Tibial nerve (tissue), 3 donors: ENCODE data around the gene FLT4.

Source experiments
- POLR2A ChIP-seq, 2 donors: fragments of 450-650 bp; IDR thresholded peaks; one replicate each; pipeline ENCODE4 v1.6.1; 2017; ENCODE audit warnings: antibody characterized with exemption in 2 of 2, mild to moderate bottlenecking in 2 of 2, moderate library complexity in 2 of 2
- TF ChIP-seq, protein P1 (sequence below), 5 experiments: fragments of 200-600 bp in 3 of 5; fragments of 450-650 bp in 2 of 5; sonication (generic) in 3 of 5; IDR thresholded peaks; one replicate each; pipeline ENCODE4 v1.5.1; 2016 to 2019; ENCODE audit warnings: antibody characterized with exemption in 5 of 5, mild to moderate bottlenecking in 3 of 5, moderate library complexity in 2 of 5

GRCh38 chr5:180691046-180691445, 41.6 kb upstream of the FLT4 start:
- TF ChIP-seq, protein P1, sequence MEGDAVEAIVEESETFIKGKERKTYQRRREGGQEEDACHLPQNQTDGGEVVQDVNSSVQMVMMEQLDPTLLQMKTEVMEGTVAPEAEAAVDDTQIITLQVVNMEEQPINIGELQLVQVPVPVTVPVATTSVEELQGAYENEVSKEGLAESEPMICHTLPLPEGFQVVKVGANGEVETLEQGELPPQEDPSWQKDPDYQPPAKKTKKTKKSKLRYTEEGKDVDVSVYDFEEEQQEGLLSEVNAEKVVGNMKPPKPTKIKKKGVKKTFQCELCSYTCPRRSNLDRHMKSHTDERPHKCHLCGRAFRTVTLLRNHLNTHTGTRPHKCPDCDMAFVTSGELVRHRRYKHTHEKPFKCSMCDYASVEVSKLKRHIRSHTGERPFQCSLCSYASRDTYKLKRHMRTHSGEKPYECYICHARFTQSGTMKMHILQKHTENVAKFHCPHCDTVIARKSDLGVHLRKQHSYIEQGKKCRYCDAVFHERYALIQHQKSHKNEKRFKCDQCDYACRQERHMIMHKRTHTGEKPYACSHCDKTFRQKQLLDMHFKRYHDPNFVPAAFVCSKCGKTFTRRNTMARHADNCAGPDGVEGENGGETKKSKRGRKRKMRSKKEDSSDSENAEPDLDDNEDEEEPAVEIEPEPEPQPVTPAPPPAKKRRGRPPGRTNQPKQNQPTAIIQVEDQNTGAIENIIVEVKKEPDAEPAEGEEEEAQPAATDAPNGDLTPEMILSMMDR (IDR thresholded peaks at IDR 0.05): no peak
- no peak for TF ChIP-seq POLR2A (IDR thresholded peaks at IDR 0.05)
